HCT116 (cell line): ENCODE measurements around the gene MICOS13. TPM values are rescaled to one million over a fixed set of nuclear protein-coding genes. Genes with fewer than 3 reads are reported as not detected.

Source experiments
- ATAC-seq: fragments of 200-7000 bp; cut with Tn5 transposase; 2 replicates; pipeline ENCODE4 v1.9.1; 2020; ENCODE audit warnings: mild to moderate bottlenecking, moderate library complexity
- BruUV-seq: library from RNA; stranded (reverse); fragments of 400-500 nt; replicated peaks from 2 replicates; lab custom pipeline; 2021; lab: Mats Ljungman, UMichigan
- CTCF ChIA-PET: fragments of 300-600 bp; sonication (Branson Sonifier 250); formaldehyde crosslinking; loops from one replicate; lab custom pipeline; 2021; ENCODE audit warnings: antibody characterized with exemption; lab: Charles Lee
- POLR2A ChIA-PET: fragments of 300-600, 350-600 bp; sonication (Branson Sonifier 250); formaldehyde crosslinking; loops from one replicate; lab custom pipeline; 2021; ENCODE audit warnings: antibody characterized with exemption; lab: Charles Lee
- RAD21 ChIA-PET, 2 experiments: fragments of 300-600 bp; sonication (Branson Sonifier 250); formaldehyde crosslinking; loops; one replicate each; lab custom pipeline; 2023; ENCODE audit warnings: low total read pairs in 2 of 2; ENCODE audit not compliant: uncharacterized antibody in 2 of 2, unreplicated experiment in 2 of 2, low non-redundant PET in 1 of 2; lab: Charles Lee
- DNase-seq: peaks from one replicate; pipeline ENCODE4 v3.0.0-alpha.2; 2010; ENCODE audit warnings: low read depth, low spot score
- H2AFZ ChIP-seq: fragments of 200-600 bp; shearing (Covaris generic), sonication (generic); 2 replicates; pipeline ENCODE4 v1.6.1; 2017; ENCODE audit warnings: low read depth, mixed run types, mixed read lengths, antibody characterized with exemption, low read length; ENCODE audit not compliant: poor library complexity, severe bottlenecking
- H3K27ac ChIP-seq: 2 replicates; pipeline ENCODE4 v1.5.1; 2012; ENCODE audit warnings: low read depth, low read length
- H3K27me3 ChIP-seq: fragments of 200-600 bp; sonication (generic); 2 replicates; pipeline ENCODE4 v1.6.1; 2016; ENCODE audit warnings: mixed run types, low read length, mixed read lengths; ENCODE audit not compliant: insufficient read depth
- H3K36me3 ChIP-seq, 2 experiments: fragments of 200-500 bp in 1 of 2; fragments of 200-600 bp in 1 of 2; sonication (Bioruptor generic) in 1 of 2; sonication (generic) in 1 of 2; 2 replicates each; pipeline versions ENCODE4 v1.5.1 to v1.6.1; 2014 to 2016; ENCODE audit warnings: low read length in 2 of 2, inconsistent platforms in 1 of 2, mixed read lengths in 1 of 2, mixed run types in 1 of 2; ENCODE audit not compliant: insufficient read depth in 2 of 2, control insufficient read depth in 1 of 2
- H3K4me1 ChIP-seq, 2 experiments: fragments of 200-600 bp in 1 of 2; sonication (generic) in 1 of 2; 2 replicates each; pipeline versions ENCODE4 v1.5.1 to v1.6.1; 2012 to 2017; ENCODE audit warnings: low read length in 2 of 2, inconsistent platforms in 1 of 2, mild to moderate bottlenecking in 1 of 2, mixed read lengths in 1 of 2, mixed run types in 1 of 2, moderate library complexity in 1 of 2; ENCODE audit not compliant: insufficient read depth in 2 of 2, control insufficient read depth in 1 of 2
- H3K4me2 ChIP-seq: fragments of 200-600 bp; sonication (generic); 2 replicates; pipeline ENCODE4 v1.6.1; 2017; ENCODE audit warnings: mixed run types, low read length, mixed read lengths
- H3K4me3 ChIP-seq, 2 experiments: fragments of 200-600 bp in 1 of 2; sonication (generic) in 1 of 2; replicated peaks in 1 of 2; 2 replicates each; pipeline ENCODE4 v1.5.1; 2011 to 2016; ENCODE audit warnings: low read length in 2 of 2, control low read depth in 1 of 2, low read depth in 1 of 2, mild to moderate bottlenecking in 1 of 2, mixed read lengths in 1 of 2, mixed run types in 1 of 2
- H3K79me2 ChIP-seq: fragments of 200-600 bp; sonication (generic); 2 replicates; pipeline ENCODE4 v1.6.1; 2017; ENCODE audit warnings: mild to moderate bottlenecking, mixed run types, low read length, moderate library complexity, mixed read lengths; ENCODE audit not compliant: insufficient read depth
- H3K9ac ChIP-seq: fragments of 200-600 bp; sonication (generic); 2 replicates; pipeline ENCODE4 v1.6.1; 2016; ENCODE audit warnings: low read length, mixed read lengths
- H3K9me2 ChIP-seq: fragments of 200-600 bp; sonication (generic), shearing (Covaris generic); 2 replicates; pipeline ENCODE4 v1.6.1; 2017; ENCODE audit warnings: mixed run types, mild to moderate bottlenecking, moderate library complexity; ENCODE audit not compliant: insufficient read depth
- H3K9me3 ChIP-seq, 2 experiments: fragments of 200-500 bp in 1 of 2; fragments of 200-600 bp in 1 of 2; sonication (Bioruptor generic) in 1 of 2; sonication (generic) in 1 of 2; 2 replicates each; pipeline ENCODE4 v1.6.1; 2014 to 2017; ENCODE audit warnings: low read length in 2 of 2, mixed read lengths in 2 of 2, inconsistent platforms in 1 of 2, low read depth in 1 of 2, mild to moderate bottlenecking in 1 of 2, mixed run types in 1 of 2, moderate library complexity in 1 of 2; ENCODE audit not compliant: control insufficient read depth in 1 of 2, insufficient read depth in 1 of 2
- H4K20me1 ChIP-seq: fragments of 200-600 bp; sonication (generic), shearing (Covaris generic); 2 replicates; pipeline ENCODE4 v1.6.1; 2017; ENCODE audit warnings: mixed run types, mild to moderate bottlenecking, moderate library complexity; ENCODE audit not compliant: insufficient read depth
- CBX3 ChIP-seq: IDR thresholded peaks from 2 replicates; pipeline ENCODE4 v1.6.1; 2012; ENCODE audit warnings: low read depth
- CEBPB ChIP-seq: IDR thresholded peaks from 2 replicates; pipeline ENCODE4 v1.6.1; 2012; ENCODE audit warnings: low read depth
- EGR1 ChIP-seq: IDR thresholded peaks from 2 replicates; pipeline ENCODE4 v1.6.1; 2012; ENCODE audit warnings: low read depth
- EZH2 ChIP-seq: fragments of 200-600 bp; sonication (generic); IDR thresholded peaks from 2 replicates; pipeline ENCODE4 v1.6.1; 2017; ENCODE audit warnings: antibody characterized with exemption, mixed run types
- JUND ChIP-seq: IDR thresholded peaks from 2 replicates; pipeline ENCODE4 v1.6.1; 2012
- POLR2AphosphoS5 ChIP-seq: IDR thresholded peaks from 2 replicates; pipeline ENCODE4 v1.6.1; 2011; ENCODE audit warnings: mild to moderate bottlenecking, low read depth, low read length, moderate library complexity
- REST ChIP-seq: IDR thresholded peaks from 2 replicates; pipeline ENCODE4 v1.6.1; 2012; ENCODE audit warnings: low read depth
- SRF ChIP-seq: IDR thresholded peaks from 2 replicates; pipeline ENCODE4 v1.6.1; 2012; ENCODE audit warnings: low read depth
- YY1 ChIP-seq: IDR thresholded peaks from 2 replicates; pipeline ENCODE4 v1.6.1; 2011; ENCODE audit warnings: low read length, low read depth, moderate library complexity, mild to moderate bottlenecking; ENCODE audit not compliant: insufficient replicate concordance; ENCODE audit errors: extremely low read depth
- ZBTB33 ChIP-seq: IDR thresholded peaks from 2 replicates; pipeline ENCODE4 v1.6.1; 2011; ENCODE audit warnings: mild to moderate bottlenecking, low read length, moderate library complexity; ENCODE audit not compliant: insufficient replicate concordance; ENCODE audit errors: extremely low read depth
- ZNF274 ChIP-seq: fragments of 200-500 bp; sonication (Bioruptor generic); IDR thresholded peaks from 2 replicates; pipeline ENCODE4 v1.6.1; 2014; ENCODE audit warnings: mild to moderate bottlenecking, low read depth, low read length, inconsistent platforms
- intact Hi-C: fragments of 100-400 bp; cut with micrococcal nuclease; formaldehyde crosslinking; loops from 2 replicates; pipeline ENCODE4 v1.10.0; 2022
- total RNA-seq: library from RNA; stranded (reverse); gene quantifications from one replicate; pipeline ENCODE4 v1.2.1, GENCODE V29; 2021; ENCODE audit not compliant: unreplicated experiment

The MICOS13 gene
- total RNA-seq, 1 experiment from 2014 or later: 61.6 TPM

DNA sequence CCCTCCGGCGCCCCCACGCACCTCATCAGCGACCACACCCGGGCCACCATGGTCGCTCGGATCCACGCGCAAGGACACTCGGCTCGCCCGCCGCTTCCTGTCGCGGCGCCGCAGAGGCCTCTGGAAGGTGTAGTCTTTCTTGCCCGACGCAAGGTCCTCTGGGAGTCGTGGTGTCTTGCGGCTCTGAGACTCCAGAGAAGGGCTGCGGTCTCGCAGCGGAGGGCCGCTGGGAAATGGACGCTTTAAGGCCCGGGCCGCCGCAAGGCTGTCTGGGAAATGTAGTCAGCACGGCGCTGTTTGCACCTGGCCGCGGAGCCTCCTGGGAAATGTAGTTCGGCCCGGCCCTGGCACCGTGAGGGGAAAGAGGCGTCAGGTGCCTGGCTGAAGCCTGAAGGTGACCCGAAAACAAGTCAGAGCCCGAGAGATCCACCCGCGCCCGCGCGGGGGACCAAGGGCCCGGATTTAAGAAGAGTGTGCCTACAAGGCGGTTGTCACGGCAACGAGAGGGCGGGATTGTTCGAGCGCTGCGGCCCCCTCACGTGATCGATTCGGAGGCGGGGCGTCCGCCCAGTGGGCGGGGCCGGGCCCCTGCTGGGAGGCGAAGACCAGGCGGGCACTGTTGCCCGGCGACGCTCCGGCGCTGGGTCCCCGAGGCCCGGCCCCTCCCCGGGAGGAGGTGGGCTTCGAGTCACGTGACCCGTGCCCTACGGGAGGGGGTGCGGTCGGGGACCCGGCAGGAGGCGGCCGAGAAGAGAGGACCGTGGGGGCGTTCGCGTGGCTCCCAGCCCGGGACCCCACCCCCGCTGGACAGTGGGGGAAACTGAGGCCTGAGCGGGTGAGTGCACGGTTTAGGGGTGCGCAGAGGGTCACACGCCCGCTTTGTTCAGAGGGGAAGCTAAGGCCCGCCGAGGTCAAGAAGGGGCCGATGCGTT lies at the start of gene MICOS13, which contains the start of gene HSD11B1L (continued):
- TF ChIP-seq CBX3: no peak; the same call in 1 of the 2 replicates
- no peak for TF ChIP-seq ZNF274
- no peak for TF ChIP-seq CEBPB
- TF ChIP-seq SRF: no peak; the same call in 1 of the 2 replicates
- no peak for TF ChIP-seq JUND
- no peak; the same call in 1 of the 2 replicates for TF ChIP-seq EGR1
- peak; percentile 90 for TF ChIP-seq POLR2AphosphoS5
- no peak for TF ChIP-seq EZH2

GRCh38 chr19:5727453-5728050 lies 47.2 kb upstream of the MICOS13 start:
- Histone ChIP-seq H3K9me3 (no peaks in the 10 kb centered on the region; a peak in 1 of 4 replicates), H3K27ac (no peak overlapping the region), H3K9me2 (no peaks in the 10 kb centered on the region), H3K36me3 (no peaks in the 10 kb centered on the region), H3K4me2 (no peak overlapping the region), H4K20me1 (no peaks in the 10 kb centered on the region), H3K4me3 (no peak overlapping the region), H3K79me2 (no peaks in the 10 kb centered on the region), H3K27me3 (no peaks in the 10 kb centered on the region), H3K4me1 (no peaks in the 10 kb centered on the region), H2AFZ (no peak overlapping the region), H3K9ac (no peak overlapping the region)
- ChIA-PET RAD21 (no interaction called here), POLR2A (interaction anchor here (1.4 kb wide), 1 partner anchor 7 kb away, joined by 3 read pairs; the partner anchor contains the start of genes CATSPERD and LONP1), CTCF (no interaction called here)
- intact Hi-C loops: no loop called here
- BruUV-seq: no TSS peak
- TF ChIP-seq EZH2 (no peak), REST (no peak), YY1 (no peak), CEBPB (no peak), ZBTB33 (no peak), CBX3 (no peak)
- ATAC-seq: no peak
- DNase-seq: no peak
